Osteocyte (in vitro differentiated cells): ENCODE data around the gene IMPG2. TPM values are rescaled to one million over a fixed set of nuclear protein-coding genes. Genes with fewer than 3 reads are reported as not detected.
A peak's percentile ranks its signal among the peaks of the same experiment; 100 is the strongest.

ENCODE experiments used
- DNase-seq: peaks from one replicate; pipeline ENCODE4 v3.0.0; 2021; ENCODE audit warnings: mixed read lengths; ENCODE audit not compliant: unreplicated experiment; ENCODE audit errors: extremely low spot score
- H3K27ac Mint-ChIP-seq: one replicate; pipeline ENCODE4 v1.8.0; 2021; ENCODE audit warnings: mild to moderate bottlenecking, mixed read lengths; ENCODE audit not compliant: unreplicated experiment
- H3K27me3 Mint-ChIP-seq: one replicate; pipeline ENCODE4 v1.8.0; 2021; ENCODE audit warnings: mixed read lengths; ENCODE audit not compliant: unreplicated experiment
- H3K36me3 Mint-ChIP-seq: one replicate; pipeline ENCODE4 v1.8.0; 2021; ENCODE audit warnings: mixed read lengths; ENCODE audit not compliant: unreplicated experiment
- H3K4me1 Mint-ChIP-seq: one replicate; pipeline ENCODE4 v1.8.0; 2021; ENCODE audit warnings: mixed read lengths; ENCODE audit not compliant: unreplicated experiment
- H3K4me3 Mint-ChIP-seq: one replicate; pipeline ENCODE4 v1.8.0; 2021; ENCODE audit warnings: mild to moderate bottlenecking, moderate library complexity, mixed read lengths; ENCODE audit not compliant: unreplicated experiment
- H3K9me3 Mint-ChIP-seq: one replicate; pipeline ENCODE4 v1.8.0; 2021; ENCODE audit warnings: mixed read lengths; ENCODE audit not compliant: unreplicated experiment
- total RNA-seq: library from RNA; stranded (reverse); gene quantifications from 2 replicates; pipeline ENCODE4 v1.2.1, GENCODE V29; 2021
- TF ChIP-seq, protein P1 (sequence below): fragments of 200-600 bp; sonication (generic); IDR thresholded peaks from 2 replicates; pipeline ENCODE4 v1.5.0; 2021; ENCODE audit warnings: antibody characterized with exemption, mild to moderate bottlenecking, moderate library complexity

IMPG2 gene
- total RNA-seq, 1 donor from 2014 or later, result 0.73 TPM

DNA sequence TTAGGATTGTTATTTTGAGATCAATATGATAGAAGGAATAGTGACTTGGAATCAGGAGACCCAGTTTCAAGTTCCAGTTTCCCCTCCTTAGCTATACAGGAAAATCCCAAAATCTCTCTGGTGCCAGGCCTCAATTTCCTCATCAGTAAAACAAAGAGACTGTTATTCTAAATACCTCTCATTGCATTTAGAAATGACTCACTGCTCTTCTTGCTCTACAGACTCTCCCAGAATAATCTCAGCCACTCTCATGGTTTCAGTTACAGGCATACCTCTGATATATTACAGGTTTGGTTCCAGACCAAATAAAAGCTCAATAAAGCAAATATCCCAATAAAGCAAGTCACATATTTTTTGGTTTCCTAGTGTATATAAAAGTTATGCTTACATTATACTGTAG, 28.3 kb downstream of the IMPG2 start:
- peak overlapping the region; percentile 29 for H3K27ac Mint-ChIP-seq
- peaks cover 10% of the 10 kb centered on the region for H3K4me1 Mint-ChIP-seq
- H3K9me3 Mint-ChIP-seq, result peaks cover 26% of the 10 kb centered on the region
- H3K36me3 Mint-ChIP-seq, result peaks cover 5% of the 10 kb centered on the region
- DNase-seq, result no peak
- TF ChIP-seq, protein P1, sequence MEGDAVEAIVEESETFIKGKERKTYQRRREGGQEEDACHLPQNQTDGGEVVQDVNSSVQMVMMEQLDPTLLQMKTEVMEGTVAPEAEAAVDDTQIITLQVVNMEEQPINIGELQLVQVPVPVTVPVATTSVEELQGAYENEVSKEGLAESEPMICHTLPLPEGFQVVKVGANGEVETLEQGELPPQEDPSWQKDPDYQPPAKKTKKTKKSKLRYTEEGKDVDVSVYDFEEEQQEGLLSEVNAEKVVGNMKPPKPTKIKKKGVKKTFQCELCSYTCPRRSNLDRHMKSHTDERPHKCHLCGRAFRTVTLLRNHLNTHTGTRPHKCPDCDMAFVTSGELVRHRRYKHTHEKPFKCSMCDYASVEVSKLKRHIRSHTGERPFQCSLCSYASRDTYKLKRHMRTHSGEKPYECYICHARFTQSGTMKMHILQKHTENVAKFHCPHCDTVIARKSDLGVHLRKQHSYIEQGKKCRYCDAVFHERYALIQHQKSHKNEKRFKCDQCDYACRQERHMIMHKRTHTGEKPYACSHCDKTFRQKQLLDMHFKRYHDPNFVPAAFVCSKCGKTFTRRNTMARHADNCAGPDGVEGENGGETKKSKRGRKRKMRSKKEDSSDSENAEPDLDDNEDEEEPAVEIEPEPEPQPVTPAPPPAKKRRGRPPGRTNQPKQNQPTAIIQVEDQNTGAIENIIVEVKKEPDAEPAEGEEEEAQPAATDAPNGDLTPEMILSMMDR, result no peak
- H3K4me3 Mint-ChIP-seq, result no peak overlapping the region
- H3K27me3 Mint-ChIP-seq, result no peaks in the 10 kb centered on the region

DNA sequence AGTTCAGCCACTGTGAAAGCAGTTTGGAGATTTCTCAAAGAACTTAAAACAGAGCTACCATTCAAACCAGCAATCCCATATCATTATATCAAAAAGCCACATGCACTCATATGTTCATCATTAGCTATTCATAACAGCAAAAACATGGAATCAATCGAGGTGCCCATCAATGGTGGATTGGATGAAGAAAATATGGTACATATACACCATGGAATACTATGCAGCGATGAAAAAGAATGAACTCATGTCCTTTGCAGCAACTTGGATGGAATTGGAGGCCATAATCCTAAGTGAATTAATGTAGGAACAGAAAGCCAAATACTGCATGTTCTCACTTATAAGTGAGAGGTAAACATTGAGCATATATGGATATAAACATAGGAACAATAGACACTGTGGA, 32.1 kb downstream of the IMPG2 start:
- no peak for DNase-seq
- TF ChIP-seq, protein P1, result no peak
- Mint-ChIP-seq H3K27me3 (no peaks in the 10 kb centered on the region), H3K9me3 (peaks cover 7% of the 10 kb centered on the region), H3K27ac (no peak overlapping the region), H3K4me3 (no peak overlapping the region), H3K4me1 (peaks cover 10% of the 10 kb centered on the region), H3K36me3 (peaks cover 8% of the 10 kb centered on the region)

DNA sequence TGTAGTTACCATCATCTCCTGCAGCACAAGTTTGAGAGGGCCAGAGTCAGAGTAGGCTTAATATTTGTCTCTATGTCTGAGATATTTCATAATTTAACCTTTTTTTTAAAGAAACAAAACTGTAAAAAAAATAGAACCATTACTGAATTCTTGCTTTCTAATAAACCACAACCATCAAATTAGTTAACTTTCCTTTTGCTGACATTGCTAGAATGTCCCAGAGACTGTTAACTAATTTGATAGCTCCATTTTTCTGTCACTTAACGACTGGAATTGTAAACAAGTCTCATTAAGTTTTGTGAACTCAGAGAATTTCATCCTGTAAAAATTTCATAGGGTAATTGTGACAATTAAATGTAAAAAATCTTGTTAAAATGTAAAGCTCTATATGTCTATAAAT, 35.6 kb downstream of the IMPG2 start:
- Mint-ChIP-seq H3K4me3 (no peak overlapping the region), H3K27ac (no peak overlapping the region), H3K9me3 (peaks cover 7% of the 10 kb centered on the region), H3K36me3 (peaks cover 7% of the 10 kb centered on the region), H3K4me1 (no peaks in the 10 kb centered on the region), H3K27me3 (no peaks in the 10 kb centered on the region)
- DNase-seq, result no peak
- TF ChIP-seq, protein P1, result no peak

DNA sequence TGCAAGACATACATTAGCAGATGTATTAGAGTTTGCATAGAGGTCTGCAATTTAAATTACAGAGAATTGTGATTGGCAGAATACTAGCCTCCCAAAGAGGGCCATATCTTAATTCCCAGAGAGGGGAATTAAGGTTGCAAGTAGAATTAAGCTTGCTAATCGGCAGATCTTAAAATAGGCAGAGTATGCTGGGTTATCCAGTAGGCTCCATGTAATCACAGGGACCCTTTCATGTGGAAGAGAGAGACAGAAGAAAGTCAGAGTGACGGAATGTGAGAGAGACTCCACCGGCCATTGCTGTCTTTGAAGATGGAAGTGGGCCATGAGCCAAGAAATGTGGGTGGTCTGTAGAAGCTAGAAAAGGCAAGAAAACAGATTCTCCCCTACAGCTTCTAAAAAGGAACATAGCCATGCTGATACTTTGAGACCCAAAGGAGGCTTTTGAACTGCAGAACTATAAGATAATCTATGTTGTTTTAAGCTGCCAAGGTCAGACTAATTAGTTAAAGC, 38.8 kb downstream of the IMPG2 start:
- Mint-ChIP-seq H3K4me1 (no peaks in the 10 kb centered on the region), H3K27me3 (no peaks in the 10 kb centered on the region), H3K4me3 (no peak overlapping the region), H3K27ac (no peak overlapping the region), H3K9me3 (no peaks in the 10 kb centered on the region), H3K36me3 (peaks cover 7% of the 10 kb centered on the region)
- TF ChIP-seq, protein P1, result no peak
- no peak for DNase-seq

DNA sequence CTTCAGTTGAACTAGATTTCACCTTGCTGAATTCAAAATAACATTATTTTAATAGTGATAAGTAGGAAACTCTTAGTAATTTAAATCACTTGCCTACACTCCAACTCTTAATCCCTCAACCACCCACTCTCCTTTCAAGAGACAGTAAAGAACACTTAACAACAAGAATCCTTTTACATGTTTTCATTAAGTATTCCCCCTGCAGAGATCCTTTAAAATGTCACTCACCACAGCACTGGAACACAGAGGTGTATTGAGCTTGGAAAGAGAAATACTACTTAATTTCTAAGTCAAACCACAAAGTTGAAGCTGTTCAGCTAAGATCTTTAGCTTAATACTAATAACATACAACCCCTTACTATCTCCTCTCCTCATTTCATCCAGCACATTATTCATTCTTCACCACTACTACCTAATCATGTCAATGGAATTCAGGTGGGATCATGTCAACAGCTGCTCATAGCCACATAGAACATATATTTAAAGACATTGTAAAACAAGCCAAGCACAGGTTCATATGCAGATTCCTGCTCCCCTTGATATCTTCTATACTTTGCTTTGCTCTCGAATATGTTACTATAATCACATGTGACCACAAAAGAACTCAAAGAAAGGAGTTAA, 40.5 kb downstream of the IMPG2 start:
- no peak overlapping the region for H3K4me3 Mint-ChIP-seq
- H3K27ac Mint-ChIP-seq, result no peak overlapping the region

More for the DNA sequence above, 40.5 kb downstream of the IMPG2 start:
- Mint-ChIP-seq H3K9me3 (no peaks in the 10 kb centered on the region), H3K4me1 (no peaks in the 10 kb centered on the region), H3K27me3 (no peaks in the 10 kb centered on the region), H3K36me3 (peaks cover 17% of the 10 kb centered on the region)
- DNase-seq, result no peak
- TF ChIP-seq, protein P1, result no peak
